HepG2 (cell line): ENCODE results near the gene TFDP1. TPM values are rescaled to one million over a fixed set of nuclear protein-coding genes. Genes with fewer than 3 reads are reported as not detected.

Source experiments
- ATAC-seq: fragments of 200-7000 bp; cut with Tn5 transposase; 3 replicates; pipeline ENCODE4 v1.9.1; 2020; ENCODE audit warnings: mild to moderate bottlenecking, moderate library complexity
- BruUV-seq: library from RNA; stranded (reverse); fragments of 400-500 nt; replicated peaks from 2 replicates; lab custom pipeline; 2021; lab: Mats Ljungman, UMichigan
- CTCF ChIA-PET: fragments of 300-600 bp; formaldehyde crosslinking; extraction: SDS; loops from one replicate; lab custom pipeline; 2021; ENCODE audit warnings: low total read pairs, inconsistent platforms, low intra/inter-chr PET ratio; lab: Yijun Ruan, JAX
- POLR2A ChIA-PET: fragments of 350-600 bp; sonication (Branson Sonifier 250); formaldehyde crosslinking; loops from one replicate; lab custom pipeline; 2020; ENCODE audit warnings: antibody characterized with exemption, inconsistent platforms; lab: Yijun Ruan, JAX
- DNase-seq: peaks from one replicate; pipeline ENCODE4 v3.0.0-alpha.2; 2015; ENCODE audit warnings: low spot score
- FAIRE-seq: peaks from 3 replicates; lab custom pipeline; 2011; peaks lifted over from hg19 to GRCh38; lab: Jason Lieb, UNC
- H2AFZ ChIP-seq: one replicate; pipeline ENCODE4 v1.6.1; 2011; ENCODE audit warnings: low read length, inconsistent platforms
- H3K27ac ChIP-seq: fragments of 300-600 bp; 3 replicates; pipeline ENCODE4 v1.8.0; 2011; ENCODE audit warnings: mixed run types, mild to moderate bottlenecking, mixed read lengths, low read length, inconsistent platforms; ENCODE audit not compliant: insufficient read depth; ENCODE audit errors: extremely low read length
- H3K27me3 ChIP-seq, 2 experiments: fragments of 200-600 bp in 1 of 2; 2 replicates in 1 of 2; 3 replicates in 1 of 2; pipeline versions ENCODE4 v1.6.0 to v1.8.0; 2011; ENCODE audit warnings: low read length in 2 of 2, mild to moderate bottlenecking in 2 of 2, moderate library complexity in 2 of 2, inconsistent platforms in 1 of 2; ENCODE audit not compliant: insufficient read depth in 2 of 2, control insufficient read depth in 1 of 2
- H3K36me3 ChIP-seq, 2 experiments: fragments of 200-600 bp in 1 of 2; replicated peaks in 1 of 2; 2 replicates in 1 of 2; 3 replicates in 1 of 2; pipeline versions ENCODE4 v1.5.1 to v1.8.0; 2011; ENCODE audit warnings: low read length in 2 of 2, inconsistent platforms in 1 of 2; ENCODE audit not compliant: insufficient read depth in 2 of 2, control insufficient read depth in 1 of 2
- H3K4me1 ChIP-seq: 2 replicates; pipeline ENCODE4 v1.5.1; 2012; ENCODE audit warnings: low read length, inconsistent platforms; ENCODE audit not compliant: insufficient read depth
- H3K4me2 ChIP-seq: 2 replicates; pipeline ENCODE4 v1.6.0; 2011; ENCODE audit warnings: low read depth, low read length, inconsistent platforms
- H3K4me3 ChIP-seq, 3 experiments: fragments of 200-600 bp in 1 of 3; sonication (generic), shearing (Covaris generic) in 1 of 3; replicated peaks in 1 of 3; 2 replicates each; pipeline ENCODE4 v1.5.1; 2011 to 2016; ENCODE audit warnings: low read length in 3 of 3, inconsistent platforms in 2 of 3, low read depth in 2 of 3, mild to moderate bottlenecking in 2 of 3, control low read depth in 1 of 3, mixed read lengths in 1 of 3; ENCODE audit not compliant: insufficient read depth in 1 of 3
- H3K79me2 ChIP-seq: one replicate; pipeline ENCODE4 v1.6.1; 2011; ENCODE audit warnings: low read length, inconsistent platforms; ENCODE audit not compliant: insufficient read depth
- H3K9ac ChIP-seq: 2 replicates; pipeline ENCODE4 v1.6.0; 2011; ENCODE audit warnings: mild to moderate bottlenecking, low read depth, low read length, inconsistent platforms; ENCODE audit not compliant: insufficient read depth
- H3K9me3 ChIP-seq: 2 replicates; pipeline ENCODE4 v1.5.1; 2012; ENCODE audit warnings: mild to moderate bottlenecking, low read length
- H4K20me1 ChIP-seq: 2 replicates; pipeline ENCODE4 v1.6.0; 2011; ENCODE audit warnings: inconsistent platforms, mild to moderate bottlenecking, low read length, moderate library complexity; ENCODE audit not compliant: insufficient read depth
- KMT2B ChIP-seq: IDR thresholded peaks from 2 replicates; pipeline ENCODE4 v1.6.1; 2016; ENCODE audit warnings: missing genetic modification reagents, missing compliant biosample characterization
- NFKB2 ChIP-seq: sonication (generic); formaldehyde crosslinking; IDR thresholded peaks from 2 replicates; pipeline ENCODE4 v1.4.0; 2020; ENCODE audit warnings: missing genetic modification reagents, borderline replicate concordance
- NR2F2 ChIP-seq: IDR thresholded peaks from 2 replicates; pipeline ENCODE4 v1.6.1; 2012; ENCODE audit warnings: low read depth, inconsistent platforms, borderline replicate concordance
- PHF5A ChIP-seq: IDR thresholded peaks from one replicate; pipeline ENCODE4 v1.6.1; 2018; ENCODE audit warnings: low read depth, missing genetic modification reagents; ENCODE audit not compliant: unreplicated experiment
- RARG ChIP-seq: sonication (generic); formaldehyde crosslinking; IDR thresholded peaks from 2 replicates; pipeline ENCODE4 v1.4.0; 2020; ENCODE audit warnings: low read depth, mild to moderate bottlenecking, missing genetic modification reagents
- REPIN1 ChIP-seq: sonication (generic); formaldehyde crosslinking; IDR thresholded peaks from 2 replicates; pipeline ENCODE4 v1.8.0; 2022; ENCODE audit warnings: missing genetic modification reagents, low read depth, mild to moderate bottlenecking, borderline replicate concordance
- RFXANK ChIP-seq: IDR thresholded peaks from 2 replicates; pipeline ENCODE4 v1.6.1; 2016
- RNF2 ChIP-seq: fragments of 450-650 bp; conservative IDR thresholded peaks from 2 replicates; pipeline ENCODE4 v1.6.1; 2016; ENCODE audit warnings: low read depth
- ZNF225 ChIP-seq: sonication (generic); formaldehyde crosslinking; IDR thresholded peaks from 2 replicates; pipeline ENCODE4 v1.4.0; 2020; ENCODE audit warnings: mild to moderate bottlenecking, missing genetic modification reagents
- ZNF552 ChIP-seq: sonication (generic); formaldehyde crosslinking; IDR thresholded peaks from 2 replicates; pipeline ENCODE4 v1.9.0; 2022; ENCODE audit warnings: missing genetic modification reagents, mild to moderate bottlenecking, borderline replicate concordance
- ZNF660 ChIP-seq: sonication (generic); formaldehyde crosslinking; IDR thresholded peaks from 2 replicates; pipeline ENCODE4 v1.5.1; 2020; ENCODE audit warnings: mild to moderate bottlenecking, low read depth, missing genetic modification reagents, borderline replicate concordance
- WGBS: methylation state at CpG from one replicate; pipeline ENCODE4 v1.1.6; 2017; ENCODE audit warnings: low lambda C conversion rate; 5-methylcytosine and 5-hydroxymethylcytosine counted together
- in situ Hi-C: cut with HindIII; loops from 2 replicates; pipeline ENCODE4 v1.10.0; 2017; ENCODE audit warnings: low pct_unique_long_range_greater_than_20kb; ENCODE audit not compliant: extremely low pct_ligation_motif_present
- intact Hi-C: fragments of 100-400 bp; cut with micrococcal nuclease; formaldehyde crosslinking; loops from one replicate; pipeline ENCODE4 v1.10.0; 2022; ENCODE audit not compliant: unreplicated experiment
- polyA plus RNA-seq, 8 experiments: library from polyadenylated mRNA; depleted of rRNA in 3 of 8; stranded (reverse) in 7 of 8; unstranded in 1 of 8; fragments of >200 nt; fragmentation: Illumina TruSeq in 4 of 8; extraction: Trizol in 4 of 8; gene quantifications; 2 replicates each; pipeline versions ENCODE4 v1.2.1 to v1.2.3, GENCODE V29; 2011 to 2016; ENCODE audit warnings: low read depth in 4 of 8, missing spikeins in 1 of 8, mixed read lengths in 1 of 8; ENCODE audit not compliant: insufficient read depth in 1 of 8
- total RNA-seq, 5 experiments: library from RNA; depleted of rRNA; stranded (reverse); fragments of >200 nt; fragmentation: Illumina TruSeq; extraction: Trizol; gene quantifications; 2 replicates each; pipeline ENCODE4 v1.2.3, GENCODE V29; 2016; ENCODE audit warnings: low read depth in 1 of 5
- TF ChIP-seq, protein P1 (sequence below): sonication (generic); formaldehyde crosslinking; IDR thresholded peaks from 2 replicates; pipeline ENCODE4 v1.4.0; 2020; ENCODE audit warnings: mild to moderate bottlenecking, missing genetic modification reagents
- TF ChIP-seq, protein P2 (sequence below): IDR thresholded peaks from 2 replicates; pipeline ENCODE4 v1.6.1; 2016; ENCODE audit warnings: control low read depth
- TF ChIP-seq, protein P3 (sequence below): sonication (generic); formaldehyde crosslinking; IDR thresholded peaks from 2 replicates; pipeline ENCODE4 v1.5.1; 2020; ENCODE audit warnings: missing genetic modification reagents, mild to moderate bottlenecking, borderline replicate concordance
- TF ChIP-seq, protein P4 (sequence below): sonication (generic); formaldehyde crosslinking; conservative IDR thresholded peaks from 2 replicates; pipeline ENCODE4 v1.4.0; 2020; ENCODE audit warnings: missing genetic modification reagents

The TFDP1 gene
- total and polyA plus RNA-seq, 2 of the 13 experiments (the other 11 are each of a cell fraction or from before 2014, with no cell fraction given), result 38.0 to 84.2 TPM

DNA sequence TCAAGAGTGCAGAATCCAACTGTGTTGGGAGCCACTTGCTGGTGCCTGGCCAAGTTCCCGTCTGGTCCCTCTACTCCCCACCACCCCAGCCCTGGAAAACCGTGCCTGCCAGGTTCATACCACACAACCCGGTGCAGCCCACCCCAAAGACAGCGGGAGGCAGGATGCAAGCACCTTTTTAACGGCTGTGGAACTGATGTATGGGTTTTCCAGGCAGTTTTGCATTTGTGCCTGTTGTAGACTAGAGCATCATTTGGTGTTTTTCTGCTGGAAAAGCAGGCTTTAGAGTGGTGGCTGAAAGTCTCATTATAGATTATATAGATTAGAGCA lies 13.5 kb downstream of the TFDP1 start:
- Histone ChIP-seq H3K27me3 (no peaks in the 10 kb centered on the region), H3K79me2 (peaks cover 71% of the 10 kb centered on the region), H3K4me1 (no peaks in the 10 kb centered on the region), H3K9me3 (no peaks in the 10 kb centered on the region), H2AFZ (no peak overlapping the region), H3K9ac (no peak overlapping the region), H4K20me1 (0 out of 2 replicates have a peak, but pooled peaks cover 10% of the 10 kb centered on the region), H3K4me3 (no peak overlapping the region), H3K4me2 (no peak overlapping the region), H3K36me3 (peaks cover 11 to 49% of the 10 kb centered on the region in 2 experiments; a peak in 4 of 5 replicates), H3K27ac (no peak overlapping the region)
- DNase-seq (no peak), ATAC-seq (no peak), FAIRE-seq (no peak)
- ChIA-PET POLR2A (interaction anchor here (1.0 kb wide), 1 partner anchor 12 kb away, joined by 3 read pairs; no protein-coding TSS in a partner anchor), CTCF (no interaction called here)
- 96% methylated on average over 4 of the region's 5 CpGs for WGBS
- BruUV-seq, result no TSS peak
- no peak for TF ChIP-seq RNF2
- TF ChIP-seq, protein P1, sequence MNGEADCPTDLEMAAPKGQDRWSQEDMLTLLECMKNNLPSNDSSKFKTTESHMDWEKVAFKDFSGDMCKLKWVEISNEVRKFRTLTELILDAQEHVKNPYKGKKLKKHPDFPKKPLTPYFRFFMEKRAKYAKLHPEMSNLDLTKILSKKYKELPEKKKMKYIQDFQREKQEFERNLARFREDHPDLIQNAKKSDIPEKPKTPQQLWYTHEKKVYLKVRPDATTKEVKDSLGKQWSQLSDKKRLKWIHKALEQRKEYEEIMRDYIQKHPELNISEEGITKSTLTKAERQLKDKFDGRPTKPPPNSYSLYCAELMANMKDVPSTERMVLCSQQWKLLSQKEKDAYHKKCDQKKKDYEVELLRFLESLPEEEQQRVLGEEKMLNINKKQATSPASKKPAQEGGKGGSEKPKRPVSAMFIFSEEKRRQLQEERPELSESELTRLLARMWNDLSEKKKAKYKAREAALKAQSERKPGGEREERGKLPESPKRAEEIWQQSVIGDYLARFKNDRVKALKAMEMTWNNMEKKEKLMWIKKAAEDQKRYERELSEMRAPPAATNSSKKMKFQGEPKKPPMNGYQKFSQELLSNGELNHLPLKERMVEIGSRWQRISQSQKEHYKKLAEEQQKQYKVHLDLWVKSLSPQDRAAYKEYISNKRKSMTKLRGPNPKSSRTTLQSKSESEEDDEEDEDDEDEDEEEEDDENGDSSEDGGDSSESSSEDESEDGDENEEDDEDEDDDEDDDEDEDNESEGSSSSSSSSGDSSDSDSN, result no peak
- TF ChIP-seq, protein P2, sequence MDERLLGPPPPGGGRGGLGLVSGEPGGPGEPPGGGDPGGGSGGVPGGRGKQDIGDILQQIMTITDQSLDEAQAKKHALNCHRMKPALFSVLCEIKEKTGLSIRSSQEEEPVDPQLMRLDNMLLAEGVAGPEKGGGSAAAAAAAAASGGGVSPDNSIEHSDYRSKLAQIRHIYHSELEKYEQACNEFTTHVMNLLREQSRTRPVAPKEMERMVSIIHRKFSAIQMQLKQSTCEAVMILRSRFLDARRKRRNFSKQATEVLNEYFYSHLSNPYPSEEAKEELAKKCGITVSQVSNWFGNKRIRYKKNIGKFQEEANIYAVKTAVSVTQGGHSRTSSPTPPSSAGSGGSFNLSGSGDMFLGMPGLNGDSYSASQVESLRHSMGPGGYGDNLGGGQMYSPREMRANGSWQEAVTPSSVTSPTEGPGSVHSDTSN (CRISPR knock-in tag), result no peak
- no peak for TF ChIP-seq ZNF225 (CRISPR knock-in tag)
- no peak for TF ChIP-seq REPIN1 (CRISPR knock-in tag)
- TF ChIP-seq NFKB2 (CRISPR knock-in tag), result no peak
- no peak for TF ChIP-seq NR2F2
- TF ChIP-seq, protein P3, sequence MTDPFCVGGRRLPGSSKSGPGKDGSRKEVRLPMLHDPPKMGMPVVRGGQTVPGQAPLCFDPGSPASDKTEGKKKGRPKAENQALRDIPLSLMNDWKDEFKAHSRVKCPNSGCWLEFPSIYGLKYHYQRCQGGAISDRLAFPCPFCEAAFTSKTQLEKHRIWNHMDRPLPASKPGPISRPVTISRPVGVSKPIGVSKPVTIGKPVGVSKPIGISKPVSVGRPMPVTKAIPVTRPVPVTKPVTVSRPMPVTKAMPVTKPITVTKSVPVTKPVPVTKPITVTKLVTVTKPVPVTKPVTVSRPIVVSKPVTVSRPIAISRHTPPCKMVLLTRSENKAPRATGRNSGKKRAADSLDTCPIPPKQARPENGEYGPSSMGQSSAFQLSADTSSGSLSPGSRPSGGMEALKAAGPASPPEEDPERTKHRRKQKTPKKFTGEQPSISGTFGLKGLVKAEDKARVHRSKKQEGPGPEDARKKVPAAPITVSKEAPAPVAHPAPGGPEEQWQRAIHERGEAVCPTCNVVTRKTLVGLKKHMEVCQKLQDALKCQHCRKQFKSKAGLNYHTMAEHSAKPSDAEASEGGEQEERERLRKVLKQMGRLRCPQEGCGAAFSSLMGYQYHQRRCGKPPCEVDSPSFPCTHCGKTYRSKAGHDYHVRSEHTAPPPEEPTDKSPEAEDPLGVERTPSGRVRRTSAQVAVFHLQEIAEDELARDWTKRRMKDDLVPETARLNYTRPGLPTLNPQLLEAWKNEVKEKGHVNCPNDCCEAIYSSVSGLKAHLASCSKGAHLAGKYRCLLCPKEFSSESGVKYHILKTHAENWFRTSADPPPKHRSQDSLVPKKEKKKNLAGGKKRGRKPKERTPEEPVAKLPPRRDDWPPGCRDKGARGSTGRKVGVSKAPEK (CRISPR knock-in tag), result no peak
- no peak for TF ChIP-seq KMT2B
- no peak for TF ChIP-seq ZNF552 (CRISPR knock-in tag)
- no peak for TF ChIP-seq RARG (CRISPR knock-in tag)
- TF ChIP-seq ZNF660 (CRISPR knock-in tag), result no peak
- TF ChIP-seq, protein P4, sequence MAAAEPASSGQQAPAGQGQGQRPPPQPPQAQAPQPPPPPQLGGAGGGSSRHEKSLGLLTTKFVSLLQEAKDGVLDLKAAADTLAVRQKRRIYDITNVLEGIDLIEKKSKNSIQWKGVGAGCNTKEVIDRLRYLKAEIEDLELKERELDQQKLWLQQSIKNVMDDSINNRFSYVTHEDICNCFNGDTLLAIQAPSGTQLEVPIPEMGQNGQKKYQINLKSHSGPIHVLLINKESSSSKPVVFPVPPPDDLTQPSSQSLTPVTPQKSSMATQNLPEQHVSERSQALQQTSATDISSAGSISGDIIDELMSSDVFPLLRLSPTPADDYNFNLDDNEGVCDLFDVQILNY, result no peak
- TF ChIP-seq PHF5A (CRISPR knock-in tag), result no peak
- no peak for TF ChIP-seq RFXANK
- intact Hi-C loops (no loop called here), in situ Hi-C loops (no loop called here)
